ENCODE results near the gene PIK3R4.

The PIK3R4 gene

GRCh38 chr3:130731817-130732216 is 14.8 kb downstream of the PIK3R4 start:
- no peak for DNase-seq (ENCODE audit: low spot score)
- no peak for TF ChIP-seq CTCF (IDR thresholded peaks at IDR 0.05; ENCODE audit: extremely low read depth, missing control alignments)

- no peak for DNase-seq (ENCODE audit: low spot score)
- no peak for TF ChIP-seq CTCF (IDR thresholded peaks at IDR 0.05; ENCODE audit: extremely low read depth, missing control alignments)
Observed at GRCh38 chr3:130729154-130729553, 17.5 kb downstream of the PIK3R4 start.

- TF ChIP-seq CTCF (IDR thresholded peaks at IDR 0.05; ENCODE audit: extremely low read depth, missing control alignments): no peak
- no peak for DNase-seq (ENCODE audit: low spot score)
Observed at GRCh38 chr3:130728037-130728436, 18.6 kb downstream of the PIK3R4 start.

- no peak for TF ChIP-seq CTCF (IDR thresholded peaks at IDR 0.05; ENCODE audit: extremely low read depth, missing control alignments)
- no peak for DNase-seq (ENCODE audit: low spot score)
Observed at GRCh38 chr3:130725746-130726145, 20.9 kb downstream of the PIK3R4 start.

- no peak for TF ChIP-seq CTCF (IDR thresholded peaks at IDR 0.05; ENCODE audit: extremely low read depth, missing control alignments)
- no peak for DNase-seq (ENCODE audit: low spot score)
Observed at GRCh38 chr3:130715616-130716015, 31.0 kb downstream of the PIK3R4 start.

- DNase-seq (ENCODE audit: low spot score): no peak
- TF ChIP-seq CTCF (IDR thresholded peaks at IDR 0.05; ENCODE audit: extremely low read depth, missing control alignments): no peak
Observed at GRCh38 chr3:130712718-130713423, 33.8 kb downstream of the PIK3R4 start.

- no peak for DNase-seq (ENCODE audit: low spot score)
Observed at GRCh38 chr3:130711565-130712324, 34.9 kb downstream of the PIK3R4 start.

More at GRCh38 chr3:130711565-130712324, 34.9 kb downstream of the PIK3R4 start:
- no peak for TF ChIP-seq CTCF (IDR thresholded peaks at IDR 0.05; ENCODE audit: extremely low read depth, missing control alignments)
